Activated T-cell treated with anti-CD3 and anti-CD28 coated beads, Interleukin-2, amount 50 U/mL, for 1 hour (primary cell): Measurements from ENCODE around the gene TLCD4.
A peak's percentile ranks its signal among the peaks of the same experiment; 100 is the strongest.
"Not testable (repeated sequence)": the region's sequence is repeated elsewhere in the genome, so short reads cannot be mapped to it uniquely, and the experiment has no call there.

Source experiments
- DNase-seq: peaks from one replicate; pipeline ENCODE4 v3.0.0-alpha.2; 2020

TLCD4 gene

GRCh38 chr1:95096218-95096841, 20.8 kb upstream of the TLCD4 start:
- DNase-seq: no peak

- DNase-seq: no peak
Observed at GRCh38 chr1:95097426-95097825, 19.7 kb upstream of the TLCD4 start.

GRCh38 chr1:95098196-95098595, 19.0 kb upstream of the TLCD4 start:
- no peak for DNase-seq

- no peak for DNase-seq
Observed at GRCh38 chr1:95108792-95109191, 8.4 kb upstream of the TLCD4 start.

GRCh38 chr1:95111014-95111413, 6.1 kb upstream of the TLCD4 start:
- DNase-seq: no peak

- no peak for DNase-seq
Observed at GRCh38 chr1:95113684-95114083, 3.5 kb upstream of the TLCD4 start.

GRCh38 chr1:95115708-95116137, 1.4 kb upstream of the TLCD4 start:
- no peak for DNase-seq

GRCh38 chr1:95116580-95117206, 462 bp upstream of the TLCD4 start:
- peak; percentile 50 for DNase-seq

GRCh38 chr1:95118067-95118499, 928 bp downstream of the TLCD4 start:
- no peak for DNase-seq

- no peak for DNase-seq
Observed at GRCh38 chr1:95118710-95119109, 1.6 kb downstream of the TLCD4 start.

GRCh38 chr1:95119273-95119672, 2.1 kb downstream of the TLCD4 start:
- no peak for DNase-seq

- no peak for DNase-seq
Observed at GRCh38 chr1:95122151-95122697, 5.1 kb downstream of the TLCD4 start.

- no peak for DNase-seq
Observed at GRCh38 chr1:95124342-95124741, 7.2 kb downstream of the TLCD4 start.

GRCh38 chr1:95126366-95126765, 9.2 kb downstream of the TLCD4 start:
- no peak for DNase-seq

- DNase-seq: no peak
Observed at GRCh38 chr1:95126846-95127245, 9.7 kb downstream of the TLCD4 start.

- no peak for DNase-seq
Observed at GRCh38 chr1:95127380-95127779, 10.2 kb downstream of the TLCD4 start.

- no peak for DNase-seq
Observed at GRCh38 chr1:95132762-95133161, 15.6 kb downstream of the TLCD4 start.

GRCh38 chr1:95133687-95134086, 16.5 kb downstream of the TLCD4 start:
- no peak for DNase-seq

- DNase-seq: no peak
Observed at GRCh38 chr1:95138223-95138622, 21.1 kb downstream of the TLCD4 start.

- DNase-seq: no peak
Observed at GRCh38 chr1:95139039-95139438, 21.9 kb downstream of the TLCD4 start.

GRCh38 chr1:95140791-95141190, 23.6 kb downstream of the TLCD4 start:
- DNase-seq: no peak

- no peak for DNase-seq
Observed at GRCh38 chr1:95145493-95145892, 28.3 kb downstream of the TLCD4 start.

GRCh38 chr1:95146637-95147036, 29.5 kb downstream of the TLCD4 start:
- DNase-seq: no peak

- no peak for DNase-seq
Observed at GRCh38 chr1:95154096-95154495, 36.9 kb downstream of the TLCD4 start.

- DNase-seq: not testable (repeated sequence)
Observed at GRCh38 chr1:95165569-95165968, 48.4 kb downstream of the TLCD4 start.
